ENCODE results near the gene TTYH2.
"Not testable (repeated sequence)": the region's sequence is repeated elsewhere in the genome, so short reads cannot be mapped to it uniquely, and the experiment has no call there.

Gene TTYH2

DNA sequence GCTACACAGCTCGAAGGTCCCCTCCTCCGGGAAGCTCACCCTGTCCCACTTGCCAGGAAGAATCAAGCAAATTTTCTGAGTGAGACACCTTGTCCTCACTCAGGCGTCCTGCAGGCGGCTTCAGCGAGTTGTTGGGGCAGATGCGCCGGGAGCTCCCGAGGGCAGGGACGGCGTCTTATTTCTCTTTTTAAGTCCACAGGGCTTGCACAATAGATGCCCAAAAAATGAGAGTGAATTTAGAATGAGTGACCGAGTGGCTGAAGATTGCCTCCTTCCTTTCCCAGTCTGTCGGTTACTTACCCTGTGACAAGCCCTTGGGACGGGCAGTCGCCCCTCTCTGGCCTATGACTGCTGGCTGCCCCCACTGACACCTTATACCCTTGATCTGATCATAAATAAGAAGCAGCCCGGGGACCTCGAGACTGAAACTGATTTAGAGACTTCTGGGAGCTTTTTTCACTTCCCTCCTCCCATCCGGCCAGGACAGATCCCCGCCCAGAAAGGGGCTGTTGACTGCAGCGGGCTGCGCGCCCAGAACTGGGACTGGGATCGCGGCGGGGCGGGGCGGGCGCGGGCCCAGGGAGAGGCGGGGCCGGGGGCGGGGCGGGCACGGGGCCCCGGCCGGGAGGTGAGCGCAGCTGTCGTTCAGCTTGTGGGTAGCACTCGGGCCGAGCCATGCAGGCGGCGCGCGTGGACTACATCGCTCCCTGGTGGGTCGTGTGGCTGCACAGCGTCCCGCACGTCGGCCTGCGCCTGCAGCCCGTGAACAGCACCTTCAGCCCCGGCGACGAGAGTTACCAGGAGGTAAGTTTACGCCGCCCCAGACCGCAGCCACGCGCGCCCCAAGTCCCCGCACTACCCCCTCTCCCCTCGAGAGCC, at the start of gene TTYH2:
Gene TTYH2, plus strand, starts transcription at position 659 of the 879 bp plus-strand sequence. Its CDS starts 17 bp downstream, at position 676.
- DNase-seq (ENCODE audit: low spot score) = peak; percentile 82

DNA sequence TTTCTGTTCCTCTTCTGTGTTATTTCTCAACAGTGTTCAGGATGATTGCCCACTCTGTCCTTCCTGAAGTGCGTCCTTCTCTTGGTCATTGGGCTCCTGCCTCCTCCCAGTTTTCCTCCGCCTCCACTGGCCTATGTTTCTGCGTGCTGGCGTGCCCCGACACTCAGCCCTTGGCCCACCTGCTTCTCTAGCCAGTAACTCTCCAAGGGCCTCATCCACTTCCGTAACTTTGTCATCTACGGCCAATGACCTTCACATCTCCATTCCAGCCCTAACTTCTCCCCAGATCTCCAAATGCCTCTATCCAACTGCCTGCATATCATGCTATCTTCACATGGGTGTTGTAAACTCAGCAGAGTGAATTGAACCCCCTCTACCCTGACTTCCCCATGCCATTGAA, 49.5 kb upstream of the TTYH2 start:
- DNase-seq (ENCODE audit: low spot score) = no peak

DNA sequence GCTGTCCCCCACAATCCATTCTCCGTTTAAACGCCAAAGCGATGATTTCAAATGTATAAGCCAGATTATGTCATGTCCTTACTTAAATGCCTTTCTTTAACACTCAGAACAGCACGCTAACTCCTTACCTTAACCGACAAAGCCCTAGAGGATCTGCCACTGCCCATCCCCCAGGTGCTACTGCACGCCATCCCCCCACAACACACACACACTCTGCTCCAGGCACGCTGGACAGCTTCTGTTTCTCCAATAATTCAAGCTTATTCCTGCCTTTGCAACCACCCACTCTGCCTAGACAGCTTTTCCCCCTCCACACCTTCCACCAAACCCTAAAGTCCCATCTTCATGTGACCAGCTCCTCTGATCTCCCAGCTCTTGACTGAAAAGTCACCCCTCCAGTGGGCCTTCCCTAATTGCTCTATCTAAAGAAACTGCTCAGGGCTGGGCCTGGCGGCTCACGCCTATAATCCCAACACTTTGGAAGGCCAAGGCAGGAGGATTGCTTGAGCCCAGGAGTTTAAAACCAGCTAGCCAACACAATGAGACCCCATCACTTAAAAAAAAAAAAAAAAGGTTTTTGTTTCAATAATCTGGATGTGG, 48.8 kb upstream of the TTYH2 start:
- DNase-seq (ENCODE audit: low spot score) = no peak

DNA sequence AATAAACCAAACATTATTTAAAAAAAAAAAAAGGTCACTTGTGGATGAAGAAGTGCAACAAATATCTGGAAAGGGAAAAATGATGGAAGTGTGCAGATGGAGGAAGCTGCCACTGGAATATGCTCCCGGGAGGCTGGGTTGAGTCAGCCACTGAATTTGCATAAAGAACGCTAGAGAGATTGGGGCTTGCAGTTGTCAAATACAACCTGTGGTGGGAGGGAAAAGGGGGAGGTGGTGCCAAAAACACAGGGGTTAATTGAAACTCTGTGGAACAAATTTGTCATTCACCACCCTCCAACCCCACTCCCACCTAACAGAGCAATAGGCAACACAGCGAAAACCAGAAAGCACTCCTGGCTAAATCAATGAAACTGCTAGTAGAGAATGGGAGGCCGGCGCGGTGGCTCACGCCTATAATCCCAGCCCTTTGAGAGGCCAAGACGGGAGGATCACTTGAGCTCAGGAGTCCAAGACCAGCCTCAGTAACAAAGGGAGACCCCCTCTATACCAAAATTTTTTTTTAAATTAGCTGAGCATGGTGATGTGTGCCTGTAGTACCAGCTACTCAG, 47.5 kb upstream of the TTYH2 start:
- DNase-seq (ENCODE audit: low spot score) = no peak

DNA sequence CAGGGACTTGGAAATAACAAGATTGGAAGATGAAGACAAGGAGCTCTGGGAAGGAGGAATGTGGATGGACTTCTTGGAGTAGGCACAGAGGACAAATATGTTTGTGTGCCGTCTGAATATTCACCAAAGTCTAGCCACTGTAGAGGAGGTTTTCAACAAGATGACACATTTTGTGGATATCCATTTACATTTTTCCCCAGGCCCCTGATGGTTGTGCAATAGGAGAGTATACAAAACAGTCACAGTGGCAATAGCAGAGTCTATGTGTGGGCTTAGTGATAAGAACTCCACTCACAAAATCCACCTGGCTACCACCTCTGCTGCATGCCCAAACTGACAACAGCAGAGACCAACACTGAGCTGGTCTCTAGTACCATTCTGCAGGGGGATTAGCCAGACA, 42.4 kb upstream of the TTYH2 start:
- DNase-seq (ENCODE audit: low spot score) = no peak

DNA sequence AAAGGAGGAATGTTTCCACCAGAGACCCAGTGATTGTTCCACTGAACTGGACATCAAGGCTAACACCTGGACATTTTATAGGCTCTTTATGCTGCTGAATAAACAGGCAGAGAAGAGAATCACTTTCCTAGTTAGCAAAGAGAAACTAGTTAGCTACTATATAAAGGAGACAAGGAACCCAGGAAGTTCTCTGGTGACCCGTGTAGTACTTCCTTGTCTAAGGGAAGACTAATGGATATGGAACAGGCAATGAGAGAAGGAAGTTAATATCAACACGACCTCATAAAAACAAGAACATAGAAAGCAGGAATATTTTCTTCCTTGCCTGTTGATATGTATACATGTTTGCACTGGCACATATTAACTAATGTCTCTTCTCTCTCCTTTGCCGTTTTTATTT, 40.7 kb upstream of the TTYH2 start:
- peak; percentile 9 for DNase-seq (ENCODE audit: low spot score)

GRCh38 chr17:74176546-74177001, 36.8 kb upstream of the TTYH2 start:
- DNase-seq (ENCODE audit: low spot score) = peak; percentile 65

DNA sequence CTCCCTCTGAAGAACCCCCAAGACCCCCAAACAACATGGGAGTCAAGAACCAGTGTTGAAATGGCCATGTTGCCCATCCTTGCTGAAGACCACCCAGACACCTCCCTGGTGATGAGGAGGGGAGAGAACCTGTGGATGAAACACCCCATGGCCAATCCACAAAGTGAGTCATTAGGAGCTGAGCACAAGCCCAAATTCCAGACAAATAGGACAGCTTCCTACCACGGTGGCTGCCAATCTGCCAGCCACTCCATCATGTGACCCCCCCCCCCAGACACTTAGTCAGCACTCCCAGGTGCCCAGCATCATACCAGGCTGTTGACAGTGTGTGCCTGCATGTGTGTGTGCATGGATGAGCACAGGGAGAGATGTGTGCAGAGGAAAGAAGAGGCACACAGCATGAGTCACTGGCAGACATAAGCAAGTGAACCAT, 36.3 kb upstream of the TTYH2 start:
- DNase-seq (ENCODE audit: low spot score) = peak; percentile 97

DNA sequence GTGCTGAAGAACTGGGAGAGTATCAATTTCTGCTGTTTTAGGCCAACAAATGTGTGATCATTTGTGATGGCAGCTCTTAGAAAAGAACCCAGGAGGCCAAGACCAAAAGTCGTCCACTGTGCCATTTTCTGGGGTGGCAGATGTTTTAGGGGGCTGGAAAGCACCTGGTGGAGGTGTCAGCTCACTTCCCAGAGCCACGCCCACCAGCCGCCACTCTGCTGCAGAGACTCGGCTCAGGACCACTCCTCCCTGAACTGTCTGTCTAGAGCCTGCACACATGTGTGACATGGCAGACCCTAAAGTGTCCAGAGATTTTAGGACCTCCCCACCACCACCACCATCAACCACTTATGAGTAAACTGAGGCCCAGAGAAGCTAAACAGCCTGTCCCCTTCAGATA, 33.8 kb upstream of the TTYH2 start:
- DNase-seq (ENCODE audit: low spot score) = no peak

GRCh38 chr17:74180336-74180735, 33.0 kb upstream of the TTYH2 start:
- DNase-seq (ENCODE audit: low spot score) = no peak

DNA sequence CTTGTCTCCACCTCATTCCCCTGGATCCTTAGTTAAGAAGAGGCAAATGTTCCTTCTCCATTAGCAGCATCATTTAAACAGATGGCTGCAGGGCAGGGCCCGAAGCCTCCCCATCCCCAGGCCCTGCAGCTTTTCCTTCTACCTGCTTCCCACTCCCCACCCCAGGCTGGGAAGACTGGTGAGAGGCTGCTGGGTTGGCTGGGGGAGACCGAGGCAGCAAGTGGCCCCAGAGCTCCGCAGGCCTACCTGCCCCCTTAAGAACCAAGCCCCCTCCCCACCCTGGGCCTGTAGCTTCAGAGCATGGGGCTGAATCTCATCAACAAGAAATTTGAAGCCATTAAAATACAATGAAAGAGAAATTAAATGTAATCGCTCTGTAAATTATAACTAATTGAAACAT, 32.0 kb upstream of the TTYH2 start:
- DNase-seq (ENCODE audit: low spot score) = no peak

GRCh38 chr17:74182041-74182723, 31.2 kb upstream of the TTYH2 start:
- DNase-seq (ENCODE audit: low spot score) = no peak

GRCh38 chr17:74183411-74183810, 30.0 kb upstream of the TTYH2 start:
- DNase-seq (ENCODE audit: low spot score) = no peak

- DNase-seq (ENCODE audit: low spot score) = no peak
These were observed 27.7 kb upstream of the TTYH2 start for GRCh38 chr17:74185571-74186185.

GRCh38 chr17:74186498-74186897, 26.9 kb upstream of the TTYH2 start:
- no peak for DNase-seq (ENCODE audit: low spot score)

- no peak for DNase-seq (ENCODE audit: low spot score)
These were observed 25.6 kb upstream of the TTYH2 start for GRCh38 chr17:74187761-74188160.

DNA sequence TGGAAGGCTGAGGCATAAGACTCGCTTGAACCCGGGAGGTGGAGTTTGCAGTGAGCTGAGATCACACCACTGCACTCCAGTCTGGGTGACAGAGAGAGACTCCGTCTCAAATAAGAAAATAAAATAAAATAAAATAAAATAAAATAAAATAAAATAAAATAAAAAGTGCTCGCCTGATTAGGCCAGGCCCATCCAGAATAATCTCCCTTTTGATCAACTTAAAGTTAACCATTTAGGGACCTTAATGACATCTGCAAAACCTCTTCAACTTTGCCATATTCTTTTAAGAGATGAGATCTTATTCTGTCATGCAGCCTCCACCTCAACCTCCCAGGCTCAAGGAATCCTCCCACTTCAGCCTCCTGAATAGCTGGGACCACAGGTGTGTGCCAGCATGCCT, 24.7 kb upstream of the TTYH2 start:
- not testable (repeated sequence) for DNase-seq (ENCODE audit: low spot score)

DNA sequence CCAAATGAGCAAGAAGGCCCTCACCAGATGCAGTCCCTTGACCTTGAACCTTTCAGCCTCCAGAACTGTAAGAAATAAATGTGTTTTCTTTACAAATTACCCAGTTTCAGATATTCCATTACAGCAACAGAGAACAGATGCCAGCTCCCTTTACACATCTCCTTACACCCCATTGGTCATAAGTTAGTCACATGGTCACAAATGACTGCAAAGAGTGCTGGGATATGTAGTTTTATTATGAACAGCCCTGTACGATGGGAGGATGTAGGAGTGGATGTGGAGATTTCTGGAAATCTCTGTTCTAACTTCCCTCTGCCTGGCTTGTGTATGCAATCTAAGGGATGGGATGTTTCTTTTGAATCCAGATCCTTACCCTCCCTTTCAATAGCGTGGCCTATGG, 23.2 kb upstream of the TTYH2 start:
- DNase-seq (ENCODE audit: low spot score) = peak; percentile 29

GRCh38 chr17:74190807-74191406, 22.5 kb upstream of the TTYH2 start:
- DNase-seq (ENCODE audit: low spot score) = no peak

GRCh38 chr17:74192950-74193781, 20.2 kb upstream of the TTYH2 start:
- DNase-seq (ENCODE audit: low spot score) = peak; percentile 67

DNA sequence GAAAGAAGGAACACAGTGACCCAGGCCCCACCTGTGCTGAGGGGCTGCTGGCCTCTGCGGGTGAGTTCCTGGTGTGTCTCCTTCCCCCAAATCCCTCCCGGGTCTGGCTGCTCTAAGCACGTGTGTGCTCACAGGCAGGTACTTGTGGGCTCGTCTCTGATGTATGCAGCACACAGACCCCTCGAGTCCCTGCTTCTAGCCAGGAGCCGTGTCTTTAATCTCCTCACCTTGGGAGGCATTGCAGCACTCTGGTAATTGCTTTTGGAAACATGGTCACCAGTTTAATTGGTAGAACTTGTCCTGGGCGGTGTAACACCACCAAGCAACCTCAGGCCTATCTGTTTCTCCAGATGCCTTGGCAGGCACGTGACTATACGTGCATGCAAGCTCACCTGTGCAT, 18.7 kb upstream of the TTYH2 start:
- DNase-seq (ENCODE audit: low spot score) = no peak
